HL-60 (cell line): ENCODE data around the gene FOLR2.

Experiments
- CTCF ChIP-seq: IDR thresholded peaks from one replicate; pipeline ENCODE4 v1.5.1; 2011; ENCODE audit warnings: low read length, control low read depth, inconsistent platforms; ENCODE audit not compliant: insufficient read depth
- GABPA ChIP-seq: IDR thresholded peaks from 2 replicates; pipeline ENCODE4 v1.6.1; 2012; ENCODE audit warnings: low read depth
- SPI1 ChIP-seq: IDR thresholded peaks from 2 replicates; pipeline ENCODE4 v1.6.1; 2012; ENCODE audit warnings: low read depth, mild to moderate bottlenecking, borderline replicate concordance

- TF ChIP-seq CTCF (no peak), SPI1 (no peak), GABPA (no peak)
Measured at GRCh38 chr11:72250661-72251464, 34.3 kb downstream of the FOLR2 start.
